Epithelial cell of esophagus (primary cell): ENCODE measurements around the gene LMBRD2.
"Not testable (repeated sequence)": the region's sequence is repeated elsewhere in the genome, so short reads cannot be mapped to it uniquely, and the experiment has no call there.

ENCODE experiments used
- DNase-seq: peaks from one replicate; pipeline ENCODE4 v3.0.0; 2010; ENCODE audit warnings: low read depth
- H3K4me3 ChIP-seq: 2 replicates; pipeline ENCODE4 v1.5.1; 2011; ENCODE audit warnings: mild to moderate bottlenecking, low read length, control low read depth
- TF ChIP-seq, protein P1 (sequence below): IDR thresholded peaks from 2 replicates; pipeline ENCODE4 v1.5.1; 2011; ENCODE audit warnings: low read depth, mild to moderate bottlenecking, low read length, control low read depth, inconsistent platforms; ENCODE audit not compliant: insufficient read depth; ENCODE audit errors: missing control alignments

LMBRD2 gene

DNA sequence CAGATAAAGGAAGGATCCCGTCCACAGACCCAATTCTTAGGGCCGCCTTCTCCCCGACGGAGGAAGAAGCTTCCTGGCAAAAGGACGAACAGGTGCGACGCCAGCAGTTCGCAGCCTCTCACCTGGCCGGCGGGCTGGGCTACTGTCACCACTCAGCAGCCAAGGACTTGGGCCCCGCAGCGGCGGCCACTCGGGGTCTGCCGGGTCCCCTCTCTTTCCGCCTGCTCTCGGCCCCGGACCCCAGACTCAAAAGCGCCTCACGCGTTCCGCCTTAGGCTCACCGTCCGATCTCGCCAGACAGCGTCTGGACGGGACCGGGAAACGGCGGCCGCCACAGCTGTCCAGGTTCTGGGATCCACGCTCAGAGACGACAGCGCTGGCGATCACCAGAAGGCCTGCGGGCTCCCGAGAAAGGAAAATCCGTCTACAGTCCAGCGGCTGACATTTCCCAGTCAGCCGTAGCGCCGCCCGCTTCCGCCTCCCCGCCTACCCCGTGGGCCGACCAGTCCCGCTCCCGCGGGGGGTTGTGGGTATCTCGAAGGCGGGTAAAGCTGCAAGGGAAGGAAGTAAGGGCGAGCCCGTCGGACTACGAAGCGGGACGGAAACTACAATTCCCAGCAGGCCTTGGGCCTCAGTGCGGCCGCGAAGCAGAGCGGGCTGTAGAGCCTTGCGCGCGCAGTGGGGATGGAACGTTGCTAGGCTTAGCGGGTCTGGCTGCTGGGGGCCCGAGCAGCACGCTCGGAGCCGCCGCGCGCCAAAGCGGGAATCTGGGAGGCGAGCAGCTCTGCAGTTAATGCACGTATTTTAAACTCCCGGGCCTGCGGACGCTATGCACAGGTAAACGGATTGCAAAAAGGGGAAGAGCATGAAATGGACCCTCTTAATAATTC lies at the start of gene LMBRD2, which contains the start of gene SKP2:
TSS of gene LMBRD2 (minus strand) at position 454 of the 890 bp plus-strand sequence. CDS start 8,538 bp downstream, outside the sequence.
TSS of gene SKP2 (plus strand) at position 678 of the 890 bp plus-strand sequence. CDS start at position 830, 152 bp downstream.
- DNase-seq, result peak; percentile 99
- peak within 1 kb of the TSS; percentile 93 for H3K4me3 ChIP-seq
- TF ChIP-seq, protein P1, sequence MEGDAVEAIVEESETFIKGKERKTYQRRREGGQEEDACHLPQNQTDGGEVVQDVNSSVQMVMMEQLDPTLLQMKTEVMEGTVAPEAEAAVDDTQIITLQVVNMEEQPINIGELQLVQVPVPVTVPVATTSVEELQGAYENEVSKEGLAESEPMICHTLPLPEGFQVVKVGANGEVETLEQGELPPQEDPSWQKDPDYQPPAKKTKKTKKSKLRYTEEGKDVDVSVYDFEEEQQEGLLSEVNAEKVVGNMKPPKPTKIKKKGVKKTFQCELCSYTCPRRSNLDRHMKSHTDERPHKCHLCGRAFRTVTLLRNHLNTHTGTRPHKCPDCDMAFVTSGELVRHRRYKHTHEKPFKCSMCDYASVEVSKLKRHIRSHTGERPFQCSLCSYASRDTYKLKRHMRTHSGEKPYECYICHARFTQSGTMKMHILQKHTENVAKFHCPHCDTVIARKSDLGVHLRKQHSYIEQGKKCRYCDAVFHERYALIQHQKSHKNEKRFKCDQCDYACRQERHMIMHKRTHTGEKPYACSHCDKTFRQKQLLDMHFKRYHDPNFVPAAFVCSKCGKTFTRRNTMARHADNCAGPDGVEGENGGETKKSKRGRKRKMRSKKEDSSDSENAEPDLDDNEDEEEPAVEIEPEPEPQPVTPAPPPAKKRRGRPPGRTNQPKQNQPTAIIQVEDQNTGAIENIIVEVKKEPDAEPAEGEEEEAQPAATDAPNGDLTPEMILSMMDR, result no peak

DNA sequence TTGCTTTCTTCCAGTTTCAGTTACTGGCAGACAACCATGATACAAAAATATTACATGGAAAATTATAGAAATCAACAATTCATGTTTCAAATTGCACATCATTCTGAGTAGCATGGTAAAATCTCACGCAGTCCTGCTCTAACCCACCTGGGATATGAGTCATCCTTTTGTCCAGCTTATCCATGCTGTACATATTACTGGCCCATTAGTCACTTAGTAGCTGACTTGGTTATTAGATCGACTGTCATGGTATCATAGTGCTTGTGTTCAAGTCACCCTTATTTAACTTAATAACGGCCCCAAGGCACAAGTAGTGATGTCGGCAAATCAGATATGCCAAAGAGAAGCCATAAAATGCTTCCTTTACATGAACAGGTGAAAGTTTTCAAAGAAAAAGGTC lies 48.8 kb upstream of the LMBRD2 start:
- TF ChIP-seq, protein P1, result no peak
- DNase-seq, result peak; percentile 88
- H3K4me3 ChIP-seq, result no peak overlapping the region

DNA sequence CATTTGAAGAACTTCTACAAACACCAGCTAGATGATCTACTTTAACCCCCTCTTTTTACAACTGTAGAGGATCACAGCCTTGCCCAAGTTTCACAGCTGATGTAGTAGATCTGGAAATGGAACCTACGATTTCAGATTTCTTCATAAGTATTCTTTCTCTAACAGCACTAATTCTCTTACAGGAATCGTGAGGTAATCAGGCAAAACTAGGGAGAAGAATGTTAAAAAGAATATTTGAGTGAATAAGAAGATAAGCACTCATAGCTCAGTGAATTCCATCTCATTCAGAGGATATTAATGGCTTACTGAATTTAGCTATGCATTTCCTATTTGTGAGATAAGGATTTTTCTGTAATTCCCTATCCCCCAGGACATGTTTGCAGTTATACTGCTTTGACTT lies 47.9 kb upstream of the LMBRD2 start:
- DNase-seq, result no peak
- H3K4me3 ChIP-seq, result no peak overlapping the region
- TF ChIP-seq, protein P1, result no peak

DNA sequence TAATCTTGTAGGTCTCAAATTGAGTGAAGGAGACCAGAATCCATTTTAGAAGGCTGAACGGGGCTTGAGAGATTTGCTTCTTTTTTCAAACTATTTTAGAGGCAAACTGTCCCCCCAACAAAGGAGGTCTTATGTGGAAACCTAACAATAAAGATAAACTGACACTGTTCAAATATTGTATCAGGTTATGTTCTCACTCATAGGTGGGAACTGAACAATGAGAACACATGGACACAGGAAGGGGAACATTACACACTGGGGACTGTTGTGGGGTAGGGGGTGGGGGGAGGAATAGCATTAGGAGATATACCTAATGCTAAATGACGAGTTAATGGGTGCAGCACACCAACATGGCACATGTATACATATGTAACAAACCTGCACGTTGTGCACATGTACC lies 47.1 kb upstream of the LMBRD2 start:
- not testable (repeated sequence) for H3K4me3 ChIP-seq, DNase-seq

DNA sequence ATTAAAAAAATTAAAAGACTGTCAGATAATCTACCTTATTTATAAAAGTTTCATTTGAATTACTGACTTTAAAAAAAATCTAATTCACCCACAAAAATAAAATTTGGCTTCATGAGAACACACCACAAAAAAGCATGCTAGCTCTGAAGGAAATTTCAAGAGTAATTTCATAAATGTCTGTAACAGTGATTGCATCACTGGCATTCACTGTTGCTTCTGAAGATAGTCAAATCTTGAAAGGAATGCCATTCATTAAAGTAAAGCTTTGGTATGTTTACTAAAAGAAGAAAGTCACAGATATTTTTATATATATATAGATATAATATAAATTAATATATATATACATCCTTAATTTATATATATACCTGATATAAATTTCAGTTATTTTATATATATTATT lies 46.6 kb upstream of the LMBRD2 start:
- TF ChIP-seq, protein P1, result no peak
- DNase-seq, result no peak
- no peak overlapping the region for H3K4me3 ChIP-seq

DNA sequence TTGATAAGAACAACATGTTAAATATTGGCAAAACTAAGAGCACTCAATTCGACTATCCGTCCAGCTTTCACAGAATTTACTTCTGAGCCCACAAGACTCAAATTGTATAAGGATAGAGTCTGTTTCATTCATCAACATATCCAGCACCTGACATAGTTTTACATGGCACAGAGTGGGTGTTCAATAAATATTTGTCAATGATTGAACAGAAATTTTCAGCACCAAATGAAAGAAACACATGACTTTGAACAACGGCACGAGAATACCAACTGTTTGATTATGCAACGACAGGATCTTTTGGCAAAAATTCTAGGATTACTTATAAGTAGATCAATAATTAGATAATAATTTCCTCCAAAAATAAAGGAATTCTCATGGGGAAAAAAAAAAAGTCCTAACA lies 42.1 kb upstream of the LMBRD2 start:
- no peak overlapping the region for H3K4me3 ChIP-seq
- TF ChIP-seq, protein P1, result no peak
- DNase-seq, result no peak

DNA sequence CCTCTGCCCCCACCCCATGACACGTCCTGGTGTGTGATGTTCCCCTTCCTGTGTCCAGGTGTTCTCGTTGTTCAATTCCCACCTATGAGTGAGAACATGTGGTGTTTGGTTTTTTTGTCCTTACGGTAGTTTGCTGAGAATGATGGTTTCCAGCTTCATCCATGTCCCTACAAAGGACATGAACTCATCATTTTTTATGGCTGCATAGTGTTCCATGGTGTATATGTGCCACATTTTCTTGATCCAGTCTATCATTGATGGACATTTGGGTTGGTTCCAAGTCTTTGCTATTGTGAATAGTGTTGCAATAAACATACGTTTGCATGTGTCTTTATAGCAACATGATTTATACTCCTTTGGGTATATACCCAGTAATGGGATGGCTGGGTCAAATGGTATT lies 32.7 kb upstream of the LMBRD2 start:
- not testable (repeated sequence) for H3K4me3 ChIP-seq, DNase-seq

DNA sequence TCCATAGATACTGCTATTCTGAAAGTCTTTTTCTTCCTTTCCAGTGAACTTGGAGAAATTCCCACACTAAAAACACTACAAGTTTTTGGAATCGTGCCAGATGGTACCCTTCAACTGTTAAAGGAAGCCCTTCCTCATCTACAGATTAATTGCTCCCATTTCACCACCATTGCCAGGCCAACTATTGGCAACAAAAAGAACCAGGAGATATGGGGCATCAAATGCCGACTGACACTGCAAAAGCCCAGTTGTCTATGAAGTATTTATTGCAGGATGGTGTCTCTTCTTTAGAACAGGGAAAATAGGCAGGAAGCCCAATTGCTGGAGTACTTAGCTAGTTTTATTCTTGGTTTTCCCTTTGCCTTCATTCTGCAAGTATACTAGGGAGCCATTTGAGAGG lies 30.1 kb upstream of the LMBRD2 start:
- TF ChIP-seq, protein P1, result no peak
- H3K4me3 ChIP-seq, result no peak overlapping the region
- no peak for DNase-seq
